ENCODE data around the gene SEMA4D.

DNA sequence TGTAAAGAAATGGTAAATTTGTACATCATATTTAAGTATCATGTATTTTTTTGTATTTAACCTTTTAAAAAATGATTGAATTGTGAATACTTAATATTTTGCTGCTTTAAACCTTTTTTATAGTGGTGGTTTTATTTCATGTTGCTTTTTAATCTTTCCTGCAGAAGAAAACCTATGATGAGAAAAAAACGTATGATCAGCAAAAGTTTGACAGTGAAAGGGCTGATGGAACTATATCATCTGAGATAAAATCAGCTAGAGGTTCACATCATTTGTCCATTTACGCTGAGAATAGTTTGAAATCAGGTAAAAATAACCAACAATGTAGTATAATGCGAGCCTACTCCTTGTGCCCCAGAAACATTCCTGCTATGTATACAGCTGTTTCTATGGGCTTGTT lies 172.2 kb downstream of the SEMA4D start:
- no peak for TF ChIP-seq CC2D1A (CRISPR knock-in tag; IDR thresholded peaks at IDR 0.05)
- TF ChIP-seq ZNF567 (CRISPR knock-in tag; IDR thresholded peaks at IDR 0.05; ENCODE audit: borderline replicate concordance) = no peak
- TF ChIP-seq FOXM1 (CRISPR knock-in tag; IDR thresholded peaks at IDR 0.05) = no peak
